Neural cell (in vitro differentiated cells): ENCODE data around the gene KRT82.

Experiments
- CTCF ChIP-seq: fragments of 450-650 bp; IDR thresholded peaks from 2 replicates; pipeline ENCODE4 v1.5.1; 2014; ENCODE audit warnings: antibody characterized with exemption, mild to moderate bottlenecking, moderate library complexity; ENCODE audit not compliant: poor library complexity, severe bottlenecking
- EZH2 ChIP-seq: fragments of 200-600, 300-800 bp; shearing (Covaris generic), sonication (generic); IDR thresholded peaks from 2 replicates; pipeline ENCODE4 v1.6.1; 2014; ENCODE audit warnings: antibody characterized with exemption, low read length, borderline replicate concordance, mild to moderate bottlenecking; ENCODE audit not compliant: insufficient read depth, poor library complexity, severe bottlenecking
- POLR2AphosphoS5 ChIP-seq: IDR thresholded peaks from 2 replicates; pipeline ENCODE4 v1.6.1; 2012
- RAD21 ChIP-seq: fragments of 450-650 bp; conservative IDR thresholded peaks from 2 replicates; pipeline ENCODE4 v1.6.1; 2014; ENCODE audit warnings: antibody characterized with exemption, mild to moderate bottlenecking, moderate library complexity
- REST ChIP-seq: IDR thresholded peaks from 2 replicates; pipeline ENCODE4 v1.6.1; 2012; ENCODE audit warnings: borderline replicate concordance
- SMC3 ChIP-seq: fragments of 450-650 bp; conservative IDR thresholded peaks from 2 replicates; pipeline ENCODE4 v1.6.1; 2014; ENCODE audit warnings: antibody characterized with exemption, mild to moderate bottlenecking, moderate library complexity; ENCODE audit not compliant: poor library complexity
- TAF1 ChIP-seq: IDR thresholded peaks from 2 replicates; pipeline ENCODE4 v1.6.1; 2012; ENCODE audit warnings: low read depth

GRCh38 chr12:52439845-52440244, 33.7 kb upstream of the KRT82 start:
- TF ChIP-seq EZH2 (no peak), CTCF (no peak), TAF1 (no peak), POLR2AphosphoS5 (no peak), REST (no peak), SMC3 (no peak), RAD21 (no peak)
